PFSK-1 (cell line): ENCODE results near the gene ARF1.

Experiments
- FOXP2 ChIP-seq: optimal IDR thresholded peaks from 2 replicates; pipeline ENCODE3; 2011; ENCODE audit warnings: borderline replicate concordance, control low read depth, inconsistent platforms; ENCODE audit not compliant: insufficient read depth; ENCODE audit errors: extremely low read length, extremely low read depth
- POLR2AphosphoS5 ChIP-seq: IDR thresholded peaks from 2 replicates; pipeline ENCODE4 v1.6.1; 2012; ENCODE audit warnings: low read depth, mild to moderate bottlenecking, control low read depth, low read length, moderate library complexity
- SIN3A ChIP-seq: IDR thresholded peaks from 2 replicates; pipeline ENCODE4 v1.6.1; 2012; ENCODE audit warnings: mild to moderate bottlenecking, low read length, moderate library complexity, borderline replicate concordance; ENCODE audit not compliant: insufficient read depth
- TAF1 ChIP-seq: IDR thresholded peaks from 2 replicates; pipeline ENCODE4 v1.6.1; 2012; ENCODE audit warnings: low read length, control low read depth, borderline replicate concordance; ENCODE audit not compliant: insufficient read depth
- TF ChIP-seq, protein P1 (sequence below), 2 experiments: IDR thresholded peaks; 2 replicates each; pipeline versions ENCODE4 v1.6.1 to v1.8.0; 2011 to 2012; ENCODE audit warnings: low read depth in 2 of 2, low read length in 2 of 2, control low read depth in 1 of 2, inconsistent platforms in 1 of 2, mild to moderate bottlenecking in 1 of 2, moderate library complexity in 1 of 2; ENCODE audit not compliant: insufficient read depth in 1 of 2

ARF1 gene

DNA sequence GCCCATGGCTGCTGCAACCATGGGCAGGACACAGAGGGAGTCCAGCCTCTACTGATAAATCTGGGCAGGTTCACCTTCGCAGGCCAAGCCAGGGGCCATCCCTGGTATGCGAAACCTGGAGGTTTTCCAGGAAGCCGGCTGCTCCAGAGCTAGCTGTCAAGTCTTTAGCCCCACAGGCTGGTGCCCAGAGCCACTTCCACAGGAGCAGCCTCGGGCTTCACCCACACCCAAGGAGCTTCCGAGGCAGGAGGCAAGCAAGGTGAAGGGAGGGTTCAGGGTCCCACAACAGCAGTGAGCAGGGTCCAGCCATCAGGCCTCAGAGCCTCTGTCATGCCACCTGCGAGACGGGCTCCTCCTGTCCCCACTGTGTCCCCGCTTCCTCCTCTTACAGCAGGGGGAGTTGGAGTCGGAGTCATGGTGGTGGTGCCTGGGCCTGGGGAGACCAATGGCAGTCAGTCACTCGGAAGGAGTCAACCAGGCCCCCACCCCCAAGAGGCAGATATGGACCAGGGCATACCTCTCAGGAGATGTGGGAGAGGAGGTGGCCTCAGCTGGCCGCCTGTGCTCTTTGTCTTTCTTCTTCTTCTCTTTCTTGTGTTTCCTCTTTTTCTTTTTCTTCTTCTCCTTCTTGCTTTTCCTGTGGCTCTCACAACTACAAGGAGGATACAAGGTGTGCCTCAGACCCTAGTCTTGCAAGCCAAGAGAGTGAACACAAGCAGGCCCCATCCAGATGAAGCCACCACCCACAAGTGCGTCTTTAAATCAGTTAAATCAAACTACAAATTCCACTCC, 18.5 kb downstream of the ARF1 start:
- TF ChIP-seq SIN3A, result no peak
- TF ChIP-seq FOXP2, result no peak
- no peak for TF ChIP-seq TAF1
- TF ChIP-seq, protein P1, sequence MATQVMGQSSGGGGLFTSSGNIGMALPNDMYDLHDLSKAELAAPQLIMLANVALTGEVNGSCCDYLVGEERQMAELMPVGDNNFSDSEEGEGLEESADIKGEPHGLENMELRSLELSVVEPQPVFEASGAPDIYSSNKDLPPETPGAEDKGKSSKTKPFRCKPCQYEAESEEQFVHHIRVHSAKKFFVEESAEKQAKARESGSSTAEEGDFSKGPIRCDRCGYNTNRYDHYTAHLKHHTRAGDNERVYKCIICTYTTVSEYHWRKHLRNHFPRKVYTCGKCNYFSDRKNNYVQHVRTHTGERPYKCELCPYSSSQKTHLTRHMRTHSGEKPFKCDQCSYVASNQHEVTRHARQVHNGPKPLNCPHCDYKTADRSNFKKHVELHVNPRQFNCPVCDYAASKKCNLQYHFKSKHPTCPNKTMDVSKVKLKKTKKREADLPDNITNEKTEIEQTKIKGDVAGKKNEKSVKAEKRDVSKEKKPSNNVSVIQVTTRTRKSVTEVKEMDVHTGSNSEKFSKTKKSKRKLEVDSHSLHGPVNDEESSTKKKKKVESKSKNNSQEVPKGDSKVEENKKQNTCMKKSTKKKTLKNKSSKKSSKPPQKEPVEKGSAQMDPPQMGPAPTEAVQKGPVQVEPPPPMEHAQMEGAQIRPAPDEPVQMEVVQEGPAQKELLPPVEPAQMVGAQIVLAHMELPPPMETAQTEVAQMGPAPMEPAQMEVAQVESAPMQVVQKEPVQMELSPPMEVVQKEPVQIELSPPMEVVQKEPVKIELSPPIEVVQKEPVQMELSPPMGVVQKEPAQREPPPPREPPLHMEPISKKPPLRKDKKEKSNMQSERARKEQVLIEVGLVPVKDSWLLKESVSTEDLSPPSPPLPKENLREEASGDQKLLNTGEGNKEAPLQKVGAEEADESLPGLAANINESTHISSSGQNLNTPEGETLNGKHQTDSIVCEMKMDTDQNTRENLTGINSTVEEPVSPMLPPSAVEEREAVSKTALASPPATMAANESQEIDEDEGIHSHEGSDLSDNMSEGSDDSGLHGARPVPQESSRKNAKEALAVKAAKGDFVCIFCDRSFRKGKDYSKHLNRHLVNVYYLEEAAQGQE (IDR thresholded peaks at IDR 0.05; ENCODE audit: insufficient read depth in 1 of 2, low read depth in 2 of 2, low read length in 2 of 2), result no peak
- no peak; the same call in none of the 2 replicates for TF ChIP-seq POLR2AphosphoS5

DNA sequence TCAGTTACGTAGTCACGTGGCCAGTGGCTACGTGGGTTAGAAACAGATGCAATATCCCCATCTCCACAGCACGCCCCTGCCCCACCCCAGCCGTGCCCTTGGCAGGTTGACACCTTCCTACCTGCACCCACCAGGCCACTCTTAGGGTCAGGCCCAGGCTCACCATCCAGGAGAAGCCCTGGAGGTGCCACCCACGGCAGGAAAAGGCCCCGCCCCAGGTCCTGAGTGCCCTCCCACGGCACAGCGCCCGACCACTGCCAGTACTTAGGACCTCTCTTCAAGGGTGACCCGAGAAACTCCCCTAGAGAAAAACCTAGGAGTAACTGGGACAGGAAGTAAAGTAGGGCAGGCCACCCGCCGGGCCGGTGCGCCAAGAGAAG, 19.1 kb downstream of the ARF1 start:
- TF ChIP-seq TAF1, result no peak
- no peak for TF ChIP-seq SIN3A
- TF ChIP-seq POLR2AphosphoS5, result no peak
- TF ChIP-seq, protein P1 (IDR thresholded peaks at IDR 0.05; ENCODE audit: insufficient read depth in 1 of 2, low read depth in 2 of 2, low read length in 2 of 2), result no peak
- TF ChIP-seq FOXP2, result no peak

DNA sequence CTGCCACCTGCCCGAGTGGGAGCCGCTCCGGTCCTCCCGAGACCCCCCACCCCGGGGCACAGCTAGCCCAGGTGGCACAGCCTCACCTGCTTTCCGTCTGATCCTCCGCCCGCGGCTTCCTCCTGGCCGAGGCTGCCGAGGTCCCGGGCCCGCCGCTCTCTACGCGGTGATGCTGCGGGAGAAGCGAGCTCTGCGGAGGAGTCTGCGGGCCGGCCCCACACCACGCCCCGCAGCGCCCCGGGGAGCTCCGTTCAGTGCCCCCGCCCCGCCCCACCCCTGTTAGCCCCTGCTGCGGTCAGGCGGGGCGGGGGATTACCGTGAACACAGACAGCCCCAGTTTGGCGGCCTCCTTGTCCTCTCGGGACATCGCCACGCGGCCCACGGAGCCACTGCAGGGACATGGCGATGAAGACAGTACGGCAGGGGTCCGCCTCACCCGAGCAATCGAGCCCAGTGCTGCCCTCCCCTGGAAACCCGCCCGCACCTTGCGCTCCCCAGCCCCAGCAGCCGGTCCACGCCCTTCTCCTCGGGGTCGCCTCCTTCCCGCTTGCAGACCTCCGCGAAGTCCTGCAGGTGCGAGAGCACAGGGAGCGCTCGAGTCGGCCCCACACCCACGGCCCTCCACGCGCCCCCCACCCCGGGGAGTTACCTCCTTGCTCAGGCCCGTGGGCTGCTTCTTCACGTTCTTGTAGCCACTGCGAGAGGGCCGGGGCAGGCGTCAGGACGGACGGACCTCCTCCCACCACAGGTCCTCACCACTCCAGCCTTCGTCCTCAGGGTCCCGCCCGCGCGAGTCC, 19.7 kb downstream of the ARF1 start:
- no peak for TF ChIP-seq POLR2AphosphoS5
- TF ChIP-seq, protein P1 (IDR thresholded peaks at IDR 0.05; ENCODE audit: insufficient read depth in 1 of 2, low read depth in 2 of 2, low read length in 2 of 2), result no peak
- no peak for TF ChIP-seq SIN3A
- no peak for TF ChIP-seq TAF1
- no peak for TF ChIP-seq FOXP2

DNA sequence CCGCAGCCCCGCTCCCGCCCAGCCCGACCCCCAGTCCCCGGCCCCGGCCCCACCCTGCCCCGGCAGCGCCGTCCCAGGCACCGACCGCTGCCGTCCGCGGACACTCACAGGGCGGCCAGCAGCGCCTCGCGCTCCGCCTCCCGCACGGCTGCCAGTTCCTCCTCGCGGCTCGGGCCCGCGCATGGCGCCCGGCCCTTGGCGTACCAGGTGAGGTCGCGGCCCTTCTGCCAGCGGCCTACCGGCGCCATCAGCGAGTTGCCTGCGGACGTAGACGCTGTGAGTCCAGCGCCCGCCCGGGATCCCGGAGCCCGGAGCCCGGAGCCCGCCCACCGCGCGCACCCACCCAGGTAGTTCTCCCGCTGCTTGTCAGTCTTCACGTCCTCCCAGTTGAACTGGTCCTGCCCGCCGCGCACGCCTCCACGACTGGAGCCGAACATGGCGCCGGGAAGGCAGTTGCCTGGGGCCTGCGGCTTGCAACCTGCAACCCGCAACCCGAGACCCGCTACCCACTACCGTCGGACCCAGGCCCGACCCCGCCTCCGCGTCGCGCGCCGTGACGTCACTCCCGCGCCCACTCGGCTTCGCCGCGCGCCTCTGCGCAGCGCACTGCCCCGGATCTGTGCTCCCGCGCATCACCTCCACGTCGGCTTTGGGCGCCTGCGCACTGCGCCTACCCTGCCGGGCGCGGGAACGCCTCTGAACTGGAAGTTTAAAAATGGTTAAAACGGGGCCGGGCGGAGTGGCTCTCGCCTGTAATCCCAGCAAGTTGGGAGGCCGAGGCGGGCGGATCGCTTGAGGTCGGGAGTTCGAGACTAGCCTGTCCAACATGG, 20.5 kb downstream of the ARF1 start, which contains the start of gene C1orf35:
Gene C1orf35, minus strand, starts transcription at position 535 of the 830 bp plus-strand sequence. Its CDS starts 98 bp downstream, at position 437.
- TF ChIP-seq FOXP2 (no peak), SIN3A (peak; percentile 7; the same call in 1 of the 2 replicates), POLR2AphosphoS5 (peak; percentile 53; the same call in 1 of the 2 replicates), TAF1 (0 out of 2 replicates have a peak, but pooled peaks have one; percentile 39)
- TF ChIP-seq, protein P1 (IDR thresholded peaks at IDR 0.05; ENCODE audit: insufficient read depth in 1 of 2, low read depth in 2 of 2, low read length in 2 of 2), result no peak
